GM15510 (cell line): ENCODE measurements around the gene XDH.

ENCODE experiments used
- POLR2A ChIP-seq: IDR thresholded peaks from 3 replicates; pipeline ENCODE4 v1.6.1; 2011; ENCODE audit warnings: borderline replicate concordance; ENCODE audit not compliant: insufficient read length; ENCODE audit errors: extremely low read depth

The XDH gene

DNA sequence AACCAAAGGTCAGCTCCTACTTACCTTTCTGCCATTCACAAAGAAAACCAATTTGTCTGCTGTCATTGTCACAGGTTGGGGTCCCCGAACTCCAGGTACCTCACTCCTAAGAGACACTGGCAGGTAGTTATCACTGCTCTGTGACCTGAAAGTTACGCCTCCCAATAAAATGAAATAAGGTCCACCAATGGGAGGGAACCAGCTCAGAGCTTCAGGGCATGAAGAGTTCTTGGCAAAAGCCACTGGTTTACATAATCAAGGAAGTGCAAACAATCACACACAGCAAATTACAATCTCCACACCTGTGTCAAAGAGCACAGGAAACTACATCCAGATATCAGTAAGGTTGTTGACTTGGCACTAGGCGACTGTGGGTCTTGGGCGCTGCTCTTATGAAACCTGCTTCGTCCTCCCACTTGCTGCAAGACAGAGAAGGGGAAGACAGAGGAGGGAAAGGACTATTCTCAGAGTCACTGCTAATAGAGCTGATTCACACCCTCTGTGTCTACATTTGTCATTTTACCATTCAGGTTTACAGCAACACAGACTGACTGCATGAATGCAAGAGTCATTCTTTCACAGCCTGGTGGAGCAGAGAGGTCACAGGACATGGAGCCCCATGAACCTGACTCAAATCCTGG is at the start of gene XDH:
XDH (minus strand) TSS at position 142 of the 641 bp plus-strand sequence; CDS start at position 66, 76 bp downstream.
- TF ChIP-seq POLR2A, result no peak

GRCh38 chr2:31457651-31458050 is 43.1 kb upstream of the XDH start:
- TF ChIP-seq POLR2A, result no peak

DNA sequence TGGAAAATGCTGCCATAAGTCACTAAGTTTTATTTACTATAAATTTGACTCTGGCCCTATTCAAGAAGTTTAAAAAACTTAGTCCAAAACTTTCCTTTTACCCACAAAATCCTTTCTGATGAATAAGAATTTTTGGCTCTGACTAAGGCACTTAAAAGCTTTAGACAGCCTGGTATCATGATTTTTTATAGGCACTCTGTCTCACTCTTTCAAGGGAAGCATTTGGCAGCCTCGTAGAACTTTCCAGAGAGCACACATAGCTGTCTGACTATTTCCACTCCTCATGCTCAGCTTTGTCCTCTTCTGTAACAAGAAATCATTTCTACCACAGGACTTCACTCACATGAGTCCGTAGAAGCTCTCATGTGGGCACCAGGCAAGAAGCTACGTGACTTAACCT is 32.3 kb upstream of the XDH start:
- no peak for TF ChIP-seq POLR2A

GRCh38 chr2:31442376-31442775 is 27.8 kb upstream of the XDH start:
- no peak for TF ChIP-seq POLR2A

GRCh38 chr2:31440764-31441163 is 26.2 kb upstream of the XDH start:
- no peak for TF ChIP-seq POLR2A

DNA sequence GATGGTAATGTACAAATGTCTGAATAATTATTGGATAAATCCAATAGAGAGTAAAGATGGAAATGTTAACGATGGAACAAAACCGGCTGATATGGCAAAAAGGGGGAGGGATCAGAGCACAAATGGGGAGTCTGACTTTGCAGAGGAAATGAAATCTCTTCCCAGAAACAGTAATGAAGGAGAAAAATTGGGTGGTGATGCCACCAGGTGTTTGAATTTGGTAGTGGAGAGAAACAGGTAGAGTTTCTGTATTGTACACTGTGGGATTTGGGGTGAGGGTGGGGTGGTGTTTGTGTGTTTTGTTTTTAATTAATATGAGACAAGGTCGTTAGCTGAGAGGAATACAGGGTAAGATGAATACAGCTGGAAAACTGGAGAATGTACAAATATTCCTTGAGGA is 20.4 kb upstream of the XDH start:
- no peak for TF ChIP-seq POLR2A

DNA sequence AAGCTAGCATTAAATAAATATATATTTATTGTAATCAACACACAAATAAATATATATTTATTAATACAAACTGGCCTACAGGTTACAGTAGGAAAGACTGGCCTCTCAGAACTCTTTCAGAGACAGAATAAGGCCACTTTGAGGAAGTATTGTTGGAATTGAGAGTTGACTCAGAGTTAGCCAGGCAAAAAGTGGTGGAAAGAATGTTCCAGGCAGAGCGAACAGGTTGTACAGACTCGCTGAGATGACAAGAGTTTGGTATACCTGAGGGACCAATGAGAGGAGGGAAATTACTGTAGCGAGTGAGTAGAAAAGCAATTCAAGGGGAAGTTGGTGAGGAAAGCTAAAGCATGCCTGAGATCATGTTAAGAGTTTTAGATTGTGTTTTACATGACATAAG is 19.0 kb upstream of the XDH start:
- no peak for TF ChIP-seq POLR2A

GRCh38 chr2:31430439-31431165 is 16.1 kb upstream of the XDH start:
- TF ChIP-seq POLR2A, result no peak

GRCh38 chr2:31429759-31430438 is 15.4 kb upstream of the XDH start:
- no peak for TF ChIP-seq POLR2A

DNA sequence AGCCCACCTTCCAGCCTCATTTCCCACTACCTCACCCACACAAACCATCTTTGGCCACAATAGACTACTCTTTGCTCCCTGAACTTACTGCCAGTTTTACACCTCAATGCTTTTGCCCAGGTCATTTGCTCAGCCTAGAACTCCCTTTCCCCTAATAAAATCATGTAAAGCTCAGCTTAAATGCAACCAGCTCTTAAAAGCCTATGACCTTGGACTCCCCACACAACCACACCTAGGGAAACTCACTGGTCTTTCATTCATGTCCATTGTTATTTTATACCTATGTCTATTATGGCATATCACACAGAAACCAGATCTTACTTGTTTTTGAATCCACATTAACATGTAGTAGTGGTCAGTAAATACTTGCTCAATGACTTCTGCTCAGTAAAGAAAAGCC is 14.5 kb upstream of the XDH start:
- no peak for TF ChIP-seq POLR2A

GRCh38 chr2:31428001-31428418 is 13.5 kb upstream of the XDH start:
- no peak for TF ChIP-seq POLR2A

DNA sequence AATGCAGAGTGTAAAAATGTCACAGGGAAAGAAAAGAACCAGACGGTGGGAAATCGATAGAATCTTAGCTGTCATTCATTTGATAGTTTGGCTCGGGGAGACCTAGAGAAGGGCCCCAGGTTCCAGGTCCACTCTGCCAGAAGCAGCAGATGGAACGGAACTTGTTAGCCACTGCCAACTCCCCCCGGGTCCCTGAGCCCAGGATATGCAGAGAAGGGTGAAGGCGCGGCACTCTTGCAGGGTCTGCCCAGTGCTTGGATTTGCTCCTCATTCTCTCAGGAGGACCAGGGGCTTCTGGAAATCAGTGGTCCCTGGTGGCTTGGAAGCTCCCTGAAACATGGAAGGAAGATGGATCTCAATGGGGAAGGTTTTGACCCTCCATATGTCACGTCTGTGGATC is 11.6 kb upstream of the XDH start:
- TF ChIP-seq POLR2A, result no peak

GRCh38 chr2:31421634-31422033 is 7.1 kb upstream of the XDH start:
- TF ChIP-seq POLR2A, result no peak

DNA sequence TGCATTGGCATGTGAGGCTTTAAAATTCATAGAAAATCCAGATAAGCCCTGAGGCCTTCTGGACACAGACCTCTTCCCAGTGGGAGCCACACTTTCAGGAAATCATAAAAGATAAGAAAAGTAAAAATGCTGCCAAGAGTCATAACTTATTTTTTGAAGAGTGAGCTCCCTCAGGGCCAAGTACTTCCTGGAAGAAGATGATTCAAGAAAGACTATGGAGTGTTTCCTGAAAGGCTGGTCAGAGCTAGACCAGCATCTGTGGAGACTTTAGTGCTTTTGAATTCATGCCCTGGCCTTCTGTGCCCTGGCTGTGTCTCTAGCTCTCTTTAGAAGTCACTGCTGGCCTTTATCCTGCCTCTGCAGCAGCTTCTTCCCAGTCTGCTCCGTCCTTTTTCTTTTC is 6.4 kb upstream of the XDH start:
- TF ChIP-seq POLR2A, result no peak

GRCh38 chr2:31419386-31419785 is 4.8 kb upstream of the XDH start:
- TF ChIP-seq POLR2A, result no peak

- TF ChIP-seq POLR2A, result no peak
Observed at GRCh38 chr2:31415421-31415820, 879 bp upstream of the XDH start.
